Breast epithelium (tissue), 3 donors: ENCODE results near the gene DBNDD2.

Source experiments
- POLR2A ChIP-seq: fragments of 450-650 bp; IDR thresholded peaks from one replicate; pipeline ENCODE4 v1.6.1; 2016; ENCODE audit warnings: antibody characterized with exemption, mild to moderate bottlenecking, moderate library complexity
- TF ChIP-seq, protein P1 (sequence below), 3 donors: fragments of 450-650 bp; IDR thresholded peaks; one replicate each; pipeline ENCODE4 v1.5.1; 2016 to 2017; ENCODE audit warnings: antibody characterized with exemption in 3 of 3, mild to moderate bottlenecking in 3 of 3, moderate library complexity in 3 of 3

DNA sequence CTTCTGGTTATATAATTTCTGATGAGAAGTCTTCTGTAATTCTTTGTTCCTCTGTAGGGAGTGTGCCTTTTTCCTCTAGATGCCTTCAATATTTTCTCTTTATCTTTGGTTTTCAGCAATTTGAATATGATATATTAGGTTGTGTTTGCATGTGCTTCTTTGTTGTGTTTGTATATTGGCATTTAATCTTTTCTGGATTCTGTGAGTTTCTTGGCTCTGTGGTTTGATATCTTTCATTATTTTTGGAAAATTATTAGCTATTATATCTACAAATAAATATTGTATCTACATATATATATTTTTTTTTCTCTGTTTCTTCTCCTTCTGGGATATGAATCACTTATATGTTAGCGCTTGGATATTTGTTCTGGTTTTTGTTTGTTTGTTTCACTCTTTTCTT, 9.1 kb upstream of the DBNDD2 start:
- TF ChIP-seq, protein P1, sequence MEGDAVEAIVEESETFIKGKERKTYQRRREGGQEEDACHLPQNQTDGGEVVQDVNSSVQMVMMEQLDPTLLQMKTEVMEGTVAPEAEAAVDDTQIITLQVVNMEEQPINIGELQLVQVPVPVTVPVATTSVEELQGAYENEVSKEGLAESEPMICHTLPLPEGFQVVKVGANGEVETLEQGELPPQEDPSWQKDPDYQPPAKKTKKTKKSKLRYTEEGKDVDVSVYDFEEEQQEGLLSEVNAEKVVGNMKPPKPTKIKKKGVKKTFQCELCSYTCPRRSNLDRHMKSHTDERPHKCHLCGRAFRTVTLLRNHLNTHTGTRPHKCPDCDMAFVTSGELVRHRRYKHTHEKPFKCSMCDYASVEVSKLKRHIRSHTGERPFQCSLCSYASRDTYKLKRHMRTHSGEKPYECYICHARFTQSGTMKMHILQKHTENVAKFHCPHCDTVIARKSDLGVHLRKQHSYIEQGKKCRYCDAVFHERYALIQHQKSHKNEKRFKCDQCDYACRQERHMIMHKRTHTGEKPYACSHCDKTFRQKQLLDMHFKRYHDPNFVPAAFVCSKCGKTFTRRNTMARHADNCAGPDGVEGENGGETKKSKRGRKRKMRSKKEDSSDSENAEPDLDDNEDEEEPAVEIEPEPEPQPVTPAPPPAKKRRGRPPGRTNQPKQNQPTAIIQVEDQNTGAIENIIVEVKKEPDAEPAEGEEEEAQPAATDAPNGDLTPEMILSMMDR (IDR thresholded peaks at IDR 0.05) = no peak
- no peak for TF ChIP-seq POLR2A
